GM19043 (cell line): ENCODE data around the gene CIZ1.
"Not testable (repeated sequence)": the region's sequence is repeated elsewhere in the genome, so short reads cannot be mapped to it uniquely, and the experiment has no call there.

Source experiments
- ATAC-seq: cut with Tn5 transposase; IDR thresholded peaks from one replicate; pipeline ENCODE4 v1.9.1; 2021; ENCODE audit warnings: low read depth; ENCODE audit not compliant: unreplicated experiment

The CIZ1 gene

GRCh38 chr9:128192601-128193371, 1.4 kb upstream of the CIZ1 start:
- ATAC-seq, result no peak

DNA sequence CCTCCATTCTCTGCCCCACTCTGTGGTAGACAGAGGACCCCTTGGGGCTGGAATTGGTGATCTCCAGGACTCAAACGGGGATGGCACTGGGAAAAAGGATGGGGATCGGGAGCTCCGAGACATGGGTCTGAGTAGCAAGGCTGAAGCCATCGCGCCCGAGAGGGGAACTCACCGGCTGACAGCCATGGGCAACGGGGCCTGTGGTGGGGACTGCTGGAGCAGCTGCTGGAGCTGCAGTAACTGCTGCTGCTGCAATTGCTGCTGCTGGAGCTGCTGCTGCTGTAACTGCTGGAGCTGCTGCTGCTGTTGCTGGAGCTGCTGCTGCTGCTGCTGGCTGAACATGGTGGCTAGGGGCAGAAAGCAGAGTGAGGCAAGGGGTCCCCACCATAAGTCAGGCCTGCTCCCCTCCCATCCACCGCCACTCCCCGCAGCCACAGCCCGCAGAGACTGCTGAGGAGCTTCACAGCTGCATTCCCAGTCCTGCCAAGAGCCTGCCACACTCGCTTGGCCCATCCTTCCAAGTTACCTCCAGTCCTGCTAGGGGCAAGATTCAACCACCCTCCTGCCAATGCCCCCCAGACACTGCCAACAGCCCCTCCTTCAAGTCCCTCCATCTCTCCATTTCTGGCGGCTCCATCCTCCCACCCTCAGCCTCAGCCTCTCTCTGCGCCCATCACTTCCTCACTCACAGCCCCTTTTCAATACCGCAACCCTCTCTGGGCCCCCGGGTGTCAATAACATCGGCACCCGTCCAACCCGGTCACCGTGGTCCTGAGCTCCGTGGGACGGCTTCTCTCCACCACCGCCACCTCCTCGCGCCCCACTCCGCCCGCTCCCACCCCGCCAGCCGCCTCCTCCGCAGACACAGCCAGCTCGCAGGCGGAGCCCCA, 611 bp downstream of the CIZ1 start:
- no peak for ATAC-seq

- ATAC-seq, result no peak
These were observed 1.4 kb downstream of the CIZ1 start for GRCh38 chr9:128190013-128190412.

DNA sequence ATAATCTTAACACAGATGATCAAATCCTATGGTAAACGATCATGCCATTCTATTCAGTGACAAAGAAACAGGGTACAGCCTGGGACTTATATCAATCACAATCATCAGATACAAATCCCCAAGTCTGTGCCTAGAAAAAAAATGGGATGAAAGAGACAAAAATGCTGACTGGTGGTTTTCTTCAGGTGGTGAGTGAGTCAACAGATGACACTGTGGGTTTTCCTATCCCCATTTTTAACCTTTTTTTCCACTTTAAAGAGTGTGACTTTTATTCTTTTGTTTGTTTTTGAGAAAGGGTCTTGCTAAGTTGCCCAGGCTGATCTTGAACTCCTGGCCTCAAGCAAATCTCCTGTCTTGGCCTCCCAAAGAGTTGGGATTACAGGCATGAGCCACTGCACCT, 3.2 kb downstream of the CIZ1 start:
- ATAC-seq, result no peak

GRCh38 chr9:128187361-128187760, 4.0 kb downstream of the CIZ1 start:
- no peak for ATAC-seq

DNA sequence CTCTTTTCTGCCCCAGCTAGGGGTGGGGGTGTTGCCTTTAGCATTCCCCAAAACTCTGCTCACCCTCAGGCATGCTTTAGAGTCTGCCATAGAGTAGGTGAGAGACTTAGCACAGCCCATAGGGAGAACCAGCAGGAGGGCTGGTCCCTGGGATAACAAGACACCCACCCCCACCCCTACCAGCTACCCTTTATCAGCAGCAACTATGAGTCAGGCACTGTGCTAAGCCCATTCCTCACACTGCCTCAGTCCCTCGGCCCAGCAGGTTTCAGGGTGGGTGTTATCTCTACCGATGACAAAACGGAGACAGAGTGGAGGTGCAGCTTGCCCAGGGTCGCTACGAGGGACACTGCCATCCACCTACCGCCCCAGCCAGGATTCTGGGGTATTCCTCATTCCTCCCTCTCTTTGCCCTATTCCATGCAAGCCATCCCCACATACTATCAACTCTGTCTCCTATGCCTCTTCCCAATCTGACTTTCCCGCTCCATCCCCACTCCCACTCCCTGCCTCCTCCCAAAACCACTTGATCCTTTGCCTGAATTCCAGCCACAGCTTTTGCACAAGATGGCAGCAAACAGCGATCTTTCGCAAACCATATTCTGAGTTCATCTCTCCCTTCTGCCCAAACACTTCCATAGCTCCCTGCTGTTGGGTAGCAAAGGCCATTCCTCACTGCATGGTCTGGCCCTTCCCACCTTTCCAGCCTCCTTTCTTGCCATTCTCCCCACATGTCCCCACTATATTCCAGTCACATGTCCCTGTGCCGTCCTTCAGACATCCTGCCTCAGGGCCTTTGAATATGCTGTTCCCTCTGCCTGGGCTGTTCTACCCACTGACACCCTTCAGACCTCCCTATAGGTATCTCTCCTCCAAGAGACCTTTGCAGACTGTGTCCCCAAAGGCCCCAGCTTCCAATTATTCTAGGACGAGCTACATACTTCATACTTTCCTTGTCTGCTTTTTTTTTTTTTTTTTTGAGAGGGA, 5.1 kb downstream of the CIZ1 start:
- no peak for ATAC-seq

- no peak for ATAC-seq
These were observed 8.3 kb downstream of the CIZ1 start for GRCh38 chr9:128182893-128183588.

GRCh38 chr9:128181480-128181879, 9.9 kb downstream of the CIZ1 start:
- ATAC-seq, result not testable (repeated sequence)

DNA sequence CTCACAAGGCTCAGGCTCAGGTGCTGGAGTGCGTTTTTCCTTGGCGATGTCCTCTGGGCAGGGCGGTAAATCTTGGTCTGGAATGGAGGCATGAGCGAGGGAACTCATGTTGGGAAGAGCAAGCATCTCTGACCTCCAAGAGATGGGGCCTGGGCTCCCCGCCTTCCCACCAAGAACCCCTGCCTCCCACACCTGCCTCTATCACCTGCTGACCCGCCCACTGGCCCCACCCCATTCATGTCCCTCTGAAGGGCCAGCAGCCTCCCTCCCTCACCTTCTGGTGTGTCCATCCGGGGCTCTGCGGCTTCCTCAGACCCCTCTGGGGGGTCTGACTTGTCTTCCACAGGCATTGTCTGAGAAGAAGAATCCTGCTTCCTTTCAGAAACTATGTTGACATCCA, 10.9 kb downstream of the CIZ1 start:
- no peak for ATAC-seq

GRCh38 chr9:128180001-128180400, 11.4 kb downstream of the CIZ1 start:
- no peak for ATAC-seq

DNA sequence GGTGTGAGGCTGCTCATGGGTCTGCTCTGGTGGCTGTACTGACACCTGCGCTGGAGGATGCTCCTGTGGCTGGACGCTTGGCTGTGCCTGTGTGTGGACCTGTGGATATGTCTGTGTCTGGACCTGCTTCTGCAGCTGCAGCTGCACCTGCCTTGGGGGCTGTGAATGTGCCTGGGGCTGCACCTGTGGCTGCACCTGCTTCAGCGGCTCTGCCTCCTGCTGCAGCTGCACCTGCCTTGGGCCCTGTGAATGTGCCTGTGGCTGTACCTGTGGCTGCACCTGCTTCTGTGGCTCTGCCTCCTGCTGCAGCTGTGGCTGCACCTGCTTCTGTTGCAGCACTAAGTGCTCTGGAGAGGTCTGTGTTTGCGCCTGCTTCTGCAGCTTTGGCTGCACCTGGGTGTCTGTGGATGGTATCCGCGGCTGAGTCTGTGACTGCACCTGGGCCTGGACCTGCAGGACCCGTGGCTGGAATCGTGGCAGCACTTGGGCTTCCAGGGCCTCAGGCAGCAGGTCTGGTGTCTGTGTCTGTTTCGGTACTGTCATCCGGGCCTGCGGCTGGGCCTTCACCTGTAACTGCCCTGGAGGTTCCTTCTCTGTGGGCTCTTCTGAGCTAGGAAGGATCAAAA, 12.5 kb downstream of the CIZ1 start:
- ATAC-seq, result no peak

DNA sequence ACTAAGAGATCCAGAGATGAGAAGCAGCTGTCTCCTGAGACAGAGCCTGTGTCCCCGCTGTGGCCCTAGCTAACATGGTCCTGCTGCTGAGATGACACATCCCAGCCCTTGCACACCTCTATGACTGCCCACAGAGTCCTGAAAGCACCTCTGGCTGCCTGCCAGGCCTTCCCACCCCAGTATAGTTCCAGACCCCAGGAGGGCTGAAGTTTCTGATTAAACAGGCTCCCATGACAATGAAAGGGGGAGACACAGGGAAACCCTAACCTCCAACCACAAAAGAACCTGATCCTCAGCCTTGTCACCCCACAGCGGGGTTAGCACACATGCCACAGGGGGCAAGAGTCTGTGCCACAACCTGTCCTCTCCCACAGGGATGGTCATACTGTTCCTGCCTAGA, 15.6 kb downstream of the CIZ1 start:
- ATAC-seq, result no peak

- no peak for ATAC-seq
These were observed 16.2 kb downstream of the CIZ1 start for GRCh38 chr9:128175102-128175563.

DNA sequence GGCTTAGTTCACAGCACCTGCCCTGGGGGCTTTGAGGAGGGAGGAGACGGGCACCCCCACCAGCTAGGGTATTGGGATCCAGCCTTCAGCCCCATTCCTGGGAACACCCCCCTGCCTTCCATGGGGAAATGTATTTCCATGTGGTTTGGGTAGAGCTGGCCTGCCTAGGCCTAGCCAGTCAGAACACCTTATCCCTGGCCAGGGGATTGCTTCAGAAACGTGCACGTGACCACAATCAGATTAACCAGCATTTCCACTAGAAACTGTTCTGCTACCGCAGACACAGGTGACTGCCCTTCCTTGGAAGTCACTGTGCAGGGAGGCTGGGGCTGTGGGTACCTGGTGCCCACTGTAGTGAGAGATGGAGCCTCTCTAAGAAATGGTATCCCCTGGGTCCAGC, 17.3 kb downstream of the CIZ1 start:
- no peak for ATAC-seq

- no peak for ATAC-seq
These were observed 21.4 kb downstream of the CIZ1 start for GRCh38 chr9:128169925-128170324.

DNA sequence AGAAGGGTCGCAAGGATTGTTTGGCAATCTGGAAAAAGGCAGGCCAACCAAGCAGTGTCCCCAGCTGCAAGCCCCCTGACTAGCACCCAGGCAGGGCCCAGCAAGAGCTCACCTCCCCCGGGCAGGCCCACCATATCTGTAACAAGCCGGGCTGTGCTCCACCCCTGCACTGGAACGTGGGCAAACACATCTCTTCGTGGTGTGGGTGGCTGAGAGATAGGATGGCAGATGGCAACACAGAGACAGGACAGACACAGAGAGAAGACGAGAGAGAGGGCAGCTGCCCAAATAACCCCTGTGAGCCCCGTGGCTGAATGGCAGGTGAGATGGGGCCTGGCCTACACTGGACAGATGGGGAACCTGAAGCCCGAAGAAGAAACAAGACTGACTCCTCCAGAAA, 21.9 kb downstream of the CIZ1 start:
- no peak for ATAC-seq

DNA sequence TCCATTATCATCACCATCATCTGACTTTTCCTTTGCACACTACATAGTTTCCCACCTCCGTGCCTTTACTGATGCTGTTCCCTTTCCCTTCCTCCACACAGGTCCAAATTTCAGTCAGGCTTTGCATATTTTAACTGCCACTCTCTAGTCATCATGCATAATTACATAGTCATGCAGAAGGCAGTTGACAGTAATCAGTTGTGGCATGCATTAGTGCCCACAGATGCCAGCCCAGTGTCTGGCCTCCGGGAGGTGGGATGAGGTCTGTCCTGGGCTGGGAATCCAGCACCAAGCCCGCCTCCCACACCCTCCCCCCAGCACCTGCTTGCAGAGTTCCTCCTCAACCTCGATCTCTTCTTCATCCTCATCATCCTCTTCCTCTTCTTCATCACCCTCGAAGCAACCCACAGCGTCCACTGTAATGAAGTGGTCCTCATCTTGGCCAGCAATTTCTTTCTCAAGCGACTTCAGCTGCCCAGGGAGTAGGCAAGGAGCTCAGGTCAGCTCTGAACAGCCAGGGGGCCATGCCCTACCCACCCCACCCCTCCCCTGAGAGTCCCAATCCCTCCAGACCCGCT, 22.6 kb downstream of the CIZ1 start:
- no peak for ATAC-seq

DNA sequence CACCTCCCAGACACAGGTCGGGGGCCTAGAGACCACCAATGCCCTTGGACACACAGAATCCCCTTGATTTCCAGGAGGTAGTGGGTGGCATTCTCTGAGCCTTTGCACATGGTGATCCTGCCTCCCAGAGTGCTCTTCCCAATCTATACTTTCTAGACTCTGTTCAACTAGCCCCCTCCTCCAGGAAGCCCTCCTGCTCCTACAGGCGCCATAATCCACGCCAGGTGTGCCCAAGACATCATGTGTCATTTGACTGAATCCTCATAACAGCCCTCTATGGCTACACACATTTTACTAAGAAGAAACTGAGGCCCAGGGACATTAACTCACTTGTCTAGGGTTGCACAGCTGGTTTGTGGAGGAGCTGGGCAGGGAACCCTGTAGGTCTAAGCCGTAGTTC, 24.2 kb downstream of the CIZ1 start:
- no peak for ATAC-seq

DNA sequence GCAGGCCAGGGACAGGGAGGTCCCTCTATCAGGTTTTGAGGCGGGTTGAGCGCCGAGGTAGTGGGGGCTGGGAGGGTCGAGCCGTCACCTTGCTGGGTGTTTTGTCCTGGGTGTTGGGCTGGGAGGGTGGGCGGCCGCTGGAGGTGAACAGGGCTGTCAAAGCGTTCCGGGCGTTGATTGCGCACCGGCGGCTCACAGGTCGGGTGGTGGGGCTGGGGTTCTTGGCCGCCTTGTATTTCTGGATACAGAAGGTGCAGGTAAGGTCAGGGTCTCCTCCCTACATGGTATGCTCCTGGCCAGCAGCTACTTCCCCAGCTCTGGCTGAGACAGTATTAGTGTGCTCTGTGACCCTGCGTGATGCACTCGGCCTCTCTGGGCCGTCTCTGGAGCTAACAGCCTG, 25.2 kb downstream of the CIZ1 start:
- no peak for ATAC-seq
